GF-D8 (cell line): ENCODE results near the gene LRRTM4.

Experiments used
- DNase-seq: peaks from one replicate; lab custom pipeline; 2025; lab: John Stamatoyannopoulos, UW

The LRRTM4 gene

GRCh38 chr2:77470096-77470495 is 52.1 kb downstream of the LRRTM4 start:
- DNase-seq: no peak

- no peak for DNase-seq
Observed at GRCh38 chr2:77469106-77469505, 53.1 kb downstream of the LRRTM4 start.

- DNase-seq: no peak
Observed at GRCh38 chr2:77459840-77460239, 62.3 kb downstream of the LRRTM4 start.

GRCh38 chr2:77458216-77458615 is 64.0 kb downstream of the LRRTM4 start:
- no peak for DNase-seq

DNA sequence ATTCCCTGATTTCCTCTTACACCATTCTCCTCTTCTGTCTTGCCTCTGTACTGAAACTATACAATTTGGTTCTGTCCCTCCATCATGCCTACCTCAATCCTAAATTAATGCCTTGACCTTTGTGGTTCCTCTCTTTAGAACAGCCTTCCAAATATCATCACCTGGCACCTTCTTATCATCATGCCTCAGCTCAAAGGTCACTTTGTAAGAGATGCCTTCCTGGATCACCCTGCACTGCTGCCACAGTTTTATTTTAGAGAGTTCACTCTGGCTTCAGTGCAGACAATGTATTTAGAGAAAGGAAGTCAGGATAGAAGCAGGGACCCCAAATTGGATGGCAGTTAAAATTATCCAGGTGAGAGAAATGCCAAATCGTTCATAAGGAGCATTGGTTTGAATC is 64.5 kb downstream of the LRRTM4 start:
- DNase-seq: no peak

DNA sequence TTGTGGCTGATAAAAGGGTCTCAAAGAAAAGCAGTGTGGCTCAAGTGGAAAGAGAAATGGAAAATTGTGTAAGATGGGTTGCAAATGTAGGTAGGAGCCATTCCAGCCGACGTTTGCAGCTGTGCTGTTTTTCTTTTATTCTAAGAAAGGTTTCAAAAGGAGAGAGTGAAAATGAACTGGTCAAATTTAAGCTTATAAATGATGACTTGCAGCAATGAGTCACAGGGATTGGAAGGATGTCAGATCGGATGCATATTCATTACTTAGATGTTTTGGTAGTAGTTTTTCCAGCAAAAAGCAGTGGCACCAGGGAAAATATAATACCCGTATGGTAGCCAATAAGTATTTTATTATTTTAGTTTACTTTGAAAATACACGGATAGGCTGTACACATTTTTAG is 79.1 kb downstream of the LRRTM4 start:
- no peak for DNase-seq

GRCh38 chr2:77434880-77435279 is 87.3 kb downstream of the LRRTM4 start:
- DNase-seq: no peak

DNA sequence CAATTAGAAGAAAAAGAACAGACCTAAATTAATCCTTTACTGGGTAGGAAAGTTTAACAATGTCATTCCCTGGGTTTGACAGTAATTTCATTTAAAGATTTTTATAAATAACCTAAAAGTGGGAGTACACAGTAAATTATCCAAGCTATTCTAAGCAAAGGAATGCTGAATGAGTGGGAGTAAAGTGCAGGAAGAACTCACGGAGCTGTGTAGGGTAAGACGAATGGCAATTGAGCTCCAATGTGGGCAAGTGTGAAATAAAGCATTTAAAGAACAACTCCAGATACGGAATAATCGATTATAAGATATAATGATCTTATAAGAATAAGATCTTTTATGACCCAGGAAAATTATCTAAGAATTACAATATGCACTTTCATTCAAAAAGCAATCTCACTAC is 93.2 kb downstream of the LRRTM4 start:
- no peak for DNase-seq

- DNase-seq: no peak
Observed at GRCh38 chr2:77421971-77422370, 100.2 kb downstream of the LRRTM4 start.

- no peak for DNase-seq
Observed at GRCh38 chr2:77418537-77418936, 103.6 kb downstream of the LRRTM4 start.

DNA sequence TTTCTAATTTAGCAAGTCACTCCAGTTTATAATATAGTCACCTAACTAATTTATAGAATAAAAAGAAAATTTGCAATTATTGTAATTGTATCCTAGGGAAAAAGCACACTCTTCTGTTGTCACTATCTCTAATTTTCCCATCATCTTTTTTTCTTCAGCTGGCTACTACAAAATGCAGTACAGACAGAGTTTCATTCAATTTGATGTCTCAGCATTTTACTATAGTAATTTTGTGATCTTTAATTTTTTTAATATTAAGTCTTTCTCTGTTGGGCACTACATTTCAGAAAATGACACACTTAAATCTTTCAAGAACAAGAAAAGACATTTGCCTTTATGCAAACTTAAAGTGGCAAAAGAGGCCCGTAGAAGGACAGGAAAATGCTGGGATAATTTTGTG is 118.0 kb downstream of the LRRTM4 start:
- DNase-seq: no peak

DNA sequence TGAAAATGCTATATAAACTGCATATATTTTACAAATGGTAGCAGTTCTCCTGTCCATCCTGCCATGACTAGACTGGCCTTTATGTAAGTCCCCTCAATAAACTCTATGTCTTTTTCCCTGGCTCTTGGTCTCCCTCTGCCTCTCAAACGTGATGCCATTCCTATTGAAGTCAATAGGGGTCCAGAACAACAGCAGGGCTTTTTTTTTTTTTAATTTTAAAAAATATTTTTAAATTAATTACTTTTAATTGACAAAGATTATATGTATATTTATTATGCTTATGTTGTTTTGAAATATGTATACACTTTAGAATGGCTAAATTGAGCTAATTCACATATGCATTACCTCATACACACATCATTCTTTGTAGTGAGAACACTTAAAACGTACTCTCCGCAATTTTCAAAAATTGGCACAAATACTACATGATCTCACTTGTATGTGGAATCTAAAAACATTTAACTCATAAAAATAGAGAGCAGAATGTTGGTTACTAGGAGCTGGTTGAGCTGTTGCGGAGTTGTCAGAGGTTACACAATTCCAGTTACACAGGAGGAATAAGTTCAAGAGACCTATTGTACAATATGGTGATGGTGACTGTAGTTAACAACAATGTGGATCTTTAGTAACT is 123.1 kb downstream of the LRRTM4 start:
- DNase-seq: no peak

- no peak for DNase-seq
Observed at GRCh38 chr2:77397763-77398162, 124.4 kb downstream of the LRRTM4 start.

DNA sequence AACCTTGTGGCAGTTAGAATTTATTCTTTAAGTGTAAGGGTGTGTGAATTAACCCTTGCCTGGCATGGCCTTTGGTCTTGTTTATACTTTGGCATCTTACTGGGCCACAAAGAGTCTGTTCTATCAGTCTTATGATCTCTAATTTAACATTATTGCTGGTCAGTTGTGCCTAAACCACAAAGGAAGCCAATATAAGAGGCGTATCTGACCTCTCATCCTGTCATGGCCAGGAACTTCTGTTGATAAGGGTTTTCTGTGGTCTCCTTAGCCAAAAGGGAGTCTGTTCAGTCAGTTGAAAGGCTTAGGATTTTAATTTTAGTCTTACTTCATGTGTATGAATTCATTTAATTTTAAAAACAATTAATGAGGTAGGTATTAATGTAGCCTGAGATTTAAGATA is 127.2 kb downstream of the LRRTM4 start:
- DNase-seq: no peak

DNA sequence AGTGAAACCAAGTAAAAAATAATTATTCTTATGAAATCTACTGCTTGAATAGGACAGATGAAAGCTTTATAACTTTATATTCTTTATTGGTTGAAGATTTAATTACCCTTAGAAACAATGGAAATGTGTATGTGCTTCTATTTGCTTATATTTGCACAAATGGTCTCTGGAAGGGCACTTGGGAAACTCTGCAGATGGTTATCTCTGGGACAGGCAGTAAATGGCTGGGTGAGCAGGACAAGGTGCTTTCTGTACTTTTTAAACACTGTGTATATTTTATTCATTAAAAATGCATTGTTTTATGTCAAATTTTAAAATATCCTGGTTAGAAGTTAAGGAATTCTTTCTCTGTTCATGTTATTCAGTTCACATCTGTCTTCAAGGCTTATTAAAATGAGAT is 131.1 kb downstream of the LRRTM4 start:
- DNase-seq: no peak

DNA sequence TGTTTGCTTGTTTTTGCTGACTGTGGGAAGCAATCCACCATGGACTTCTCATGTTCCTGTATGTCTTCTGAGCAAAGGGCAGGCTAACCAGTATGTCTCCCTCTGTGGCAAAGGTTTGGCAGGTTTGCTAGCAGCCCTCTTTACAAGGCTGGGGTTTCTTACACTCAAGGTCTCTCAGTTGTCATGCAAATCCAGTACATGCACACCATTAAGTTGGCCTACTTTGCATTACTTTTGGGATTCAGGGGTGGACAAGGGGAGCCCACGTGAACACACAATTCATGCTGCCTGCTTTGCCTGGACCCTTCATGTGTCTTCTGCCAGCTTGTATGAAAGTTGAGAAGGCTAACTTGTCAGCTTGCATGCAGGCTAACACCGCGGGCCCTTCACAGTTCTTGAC is 134.9 kb downstream of the LRRTM4 start:
- no peak for DNase-seq

GRCh38 chr2:77372636-77373035 is 149.5 kb downstream of the LRRTM4 start:
- DNase-seq: no peak

DNA sequence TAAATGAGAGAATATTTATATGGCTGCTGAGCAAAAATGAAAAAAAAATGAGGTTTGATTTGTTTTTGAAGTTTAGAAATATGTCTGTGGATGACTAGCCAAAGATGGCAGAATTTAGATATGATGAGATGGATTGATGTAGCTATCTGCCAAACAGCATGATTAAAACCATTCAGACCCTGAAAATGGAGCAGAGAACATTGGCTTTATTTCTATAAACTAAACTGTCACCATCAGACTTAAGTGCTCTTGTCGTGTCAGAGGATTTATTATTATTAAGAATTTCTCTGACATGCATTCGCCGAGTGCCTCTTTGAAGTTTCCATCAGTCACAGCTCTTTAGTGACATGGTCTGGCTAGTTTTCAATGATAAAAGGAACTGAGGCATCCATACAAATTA is 151.7 kb downstream of the LRRTM4 start:
- no peak for DNase-seq

- DNase-seq: no peak
Observed at GRCh38 chr2:77363277-77363676, 158.9 kb downstream of the LRRTM4 start.

- no peak for DNase-seq
Observed at GRCh38 chr2:77348821-77349220, 173.4 kb downstream of the LRRTM4 start.

GRCh38 chr2:77336013-77336412 is 186.2 kb downstream of the LRRTM4 start:
- no peak for DNase-seq

- no peak for DNase-seq
Observed at GRCh38 chr2:77328134-77328931, 193.8 kb downstream of the LRRTM4 start.

DNA sequence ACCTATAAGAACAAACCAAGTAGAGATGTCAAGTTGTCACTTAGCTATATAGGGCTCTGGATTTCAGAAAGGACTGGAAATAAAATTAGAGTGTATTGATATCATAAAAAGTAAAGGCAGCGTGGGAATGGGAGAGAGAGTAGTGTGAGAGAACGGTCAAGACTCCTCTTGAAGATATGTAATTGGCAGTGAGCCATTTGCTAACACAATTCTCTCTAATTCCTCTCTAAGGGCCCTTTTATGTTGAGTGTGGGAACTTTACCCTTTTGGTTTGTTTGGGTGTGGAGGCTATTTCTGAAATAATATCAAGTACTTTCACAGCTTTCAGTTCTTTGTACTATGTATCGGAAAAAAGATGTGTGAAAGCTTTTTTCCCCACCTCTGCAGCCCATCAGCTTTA is 196.8 kb downstream of the LRRTM4 start:
- DNase-seq: no peak

DNA sequence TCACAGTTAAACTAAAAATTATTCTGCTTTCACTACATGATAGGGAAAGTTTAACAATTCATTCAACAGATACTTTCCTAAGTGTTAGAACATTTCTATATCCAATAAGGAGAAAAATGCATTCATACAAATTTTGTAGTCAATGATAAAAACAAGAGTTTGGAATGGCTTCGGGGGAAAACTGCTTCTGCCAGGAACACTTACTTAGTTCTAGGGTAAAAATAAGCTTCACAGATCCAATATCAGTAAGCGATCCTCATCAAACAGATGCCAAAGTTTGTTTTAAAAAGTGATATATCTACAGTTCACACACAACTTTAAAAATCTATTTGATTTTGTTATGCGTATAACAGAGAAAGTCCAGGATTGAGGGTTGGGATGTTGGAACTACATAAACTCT is 199.7 kb downstream of the LRRTM4 start:
- no peak for DNase-seq
